H9 (cell line): ENCODE results near the gene LRP3. TPM values are rescaled to one million over a fixed set of nuclear protein-coding genes. Genes with fewer than 3 reads are reported as not detected.

Experiments used
- DNase-seq: peaks from one replicate; pipeline ENCODE4 v3.0.0-alpha.2; 2017
- H2AFZ ChIP-seq: one replicate; pipeline ENCODE4 v1.6.1; 2013; ENCODE audit warnings: mild to moderate bottlenecking, low read length, control low read depth, moderate library complexity
- H2AK5ac ChIP-seq: 2 replicates; pipeline ENCODE4 v1.6.1; 2013; ENCODE audit warnings: low read length, control low read depth, mixed read lengths; ENCODE audit not compliant: insufficient read length
- H2BK120ac ChIP-seq: one replicate; pipeline ENCODE4 v1.6.1; 2013; ENCODE audit warnings: low read depth, mild to moderate bottlenecking, low read length, control low read depth, inconsistent platforms; ENCODE audit not compliant: poor library complexity, severe bottlenecking
- H2BK12ac ChIP-seq: 2 replicates; pipeline ENCODE4 v1.6.1; 2013; ENCODE audit warnings: low read length, control low read depth, mixed read lengths, low read depth; ENCODE audit not compliant: insufficient read length
- H2BK15ac ChIP-seq: 2 replicates; pipeline ENCODE4 v1.6.1; 2013; ENCODE audit warnings: low read depth, low read length, control low read depth
- H2BK20ac ChIP-seq: one replicate; pipeline ENCODE4 v1.6.1; 2013; ENCODE audit warnings: low read depth, mild to moderate bottlenecking, low read length, control low read depth, inconsistent platforms; ENCODE audit not compliant: poor library complexity, severe bottlenecking
- H2BK5ac ChIP-seq: 2 replicates; pipeline ENCODE4 v1.6.1; 2013; ENCODE audit warnings: low read length, control low read depth, mixed read lengths; ENCODE audit not compliant: insufficient read length
- H3K14ac ChIP-seq: 2 replicates; pipeline ENCODE4 v1.6.1; 2013; ENCODE audit warnings: low read length, control low read depth; ENCODE audit not compliant: insufficient read depth
- H3K18ac ChIP-seq: 2 replicates; pipeline ENCODE4 v1.6.1; 2013; ENCODE audit warnings: low read depth, mild to moderate bottlenecking, mixed read lengths, low read length, control low read depth; ENCODE audit not compliant: insufficient read length
- H3K23ac ChIP-seq: 2 replicates; pipeline ENCODE4 v1.6.1; 2013; ENCODE audit warnings: low read length, control low read depth, mixed read lengths, low read depth; ENCODE audit not compliant: insufficient read length
- H3K23me2 ChIP-seq: 2 replicates; pipeline ENCODE4 v1.6.1; 2013; ENCODE audit warnings: low read depth, mild to moderate bottlenecking, mixed read lengths, low read length, control low read depth; ENCODE audit not compliant: insufficient read length, poor library complexity, severe bottlenecking
- H3K27ac ChIP-seq: 2 replicates; pipeline ENCODE4 v1.5.1; 2013; ENCODE audit warnings: low read length, control low read depth, mixed read lengths, low read depth; ENCODE audit not compliant: insufficient read length
- H3K27me3 ChIP-seq: 2 replicates; pipeline ENCODE4 v1.6.1; 2013; ENCODE audit warnings: low read length, control low read depth, inconsistent platforms; ENCODE audit not compliant: insufficient read depth
- H3K4ac ChIP-seq: 2 replicates; pipeline ENCODE4 v1.6.1; 2013; ENCODE audit warnings: low read depth, mild to moderate bottlenecking, control low read depth, inconsistent platforms, low read length, moderate library complexity
- H3K4me1 ChIP-seq: 2 replicates; pipeline ENCODE4 v1.6.1; 2013; ENCODE audit warnings: low read length, control low read depth, inconsistent platforms; ENCODE audit not compliant: insufficient read depth
- H3K4me2 ChIP-seq: 2 replicates; pipeline ENCODE4 v1.6.1; 2013; ENCODE audit warnings: low read length, control low read depth, mixed read lengths; ENCODE audit not compliant: insufficient read length, insufficient read depth
- H3K56ac ChIP-seq: 2 replicates; pipeline ENCODE4 v1.6.1; 2013; ENCODE audit warnings: low read depth, mild to moderate bottlenecking, mixed read lengths, low read length, control low read depth; ENCODE audit not compliant: insufficient read length
- H3K79me1 ChIP-seq: 2 replicates; pipeline ENCODE4 v1.6.1; 2013; ENCODE audit warnings: low read depth, mild to moderate bottlenecking, moderate library complexity, low read length, control low read depth, inconsistent platforms; ENCODE audit not compliant: insufficient read depth, poor library complexity, severe bottlenecking
- H3K79me2 ChIP-seq: 2 replicates; pipeline ENCODE4 v1.6.1; 2013; ENCODE audit warnings: low read length, control low read depth, inconsistent platforms; ENCODE audit not compliant: insufficient read depth
- H3K9ac ChIP-seq: 2 replicates; pipeline ENCODE4 v1.6.1; 2013; ENCODE audit warnings: low read length, control low read depth, mixed read lengths; ENCODE audit not compliant: insufficient read length; ENCODE audit errors: extremely low read depth
- H3K9me3 ChIP-seq: one replicate; pipeline ENCODE4 v1.6.1; 2013; ENCODE audit warnings: low read depth, low read length, inconsistent platforms; ENCODE audit not compliant: control insufficient read depth
- H3T11ph ChIP-seq: one replicate; pipeline ENCODE4 v1.6.1; 2013; ENCODE audit warnings: mild to moderate bottlenecking, low read length, control low read depth, inconsistent platforms
- H4K20me1 ChIP-seq: one replicate; pipeline ENCODE4 v1.6.1; 2013; ENCODE audit not compliant: control insufficient read depth, insufficient read length, insufficient read depth
- H4K5ac ChIP-seq: 2 replicates; pipeline ENCODE4 v1.6.1; 2013; ENCODE audit warnings: low read depth, mild to moderate bottlenecking, mixed read lengths, low read length, control low read depth; ENCODE audit not compliant: insufficient read length
- H4K8ac ChIP-seq: replicated peaks from 2 replicates; pipeline ENCODE4 v1.6.1; 2013; ENCODE audit warnings: low read length, control low read depth, mixed read lengths, low read depth; ENCODE audit not compliant: insufficient read length
- H4K91ac ChIP-seq: 2 replicates; pipeline ENCODE4 v1.6.1; 2013; ENCODE audit warnings: low read depth, mild to moderate bottlenecking, moderate library complexity, mixed read lengths, low read length, control low read depth; ENCODE audit not compliant: insufficient read length
- H3K27ac Mint-ChIP-seq, 3 experiments: 2 replicates in 2 of 3; 3 replicates in 1 of 3; pipeline ENCODE4 v1.8.0; 2020 to 2021; ENCODE audit warnings: mixed read lengths in 3 of 3, mild to moderate bottlenecking in 1 of 3, moderate library complexity in 1 of 3
- H3K27me3 Mint-ChIP-seq: 2 replicates; pipeline ENCODE4 v1.8.0; 2021; ENCODE audit warnings: low read depth, mild to moderate bottlenecking, moderate library complexity, mixed read lengths
- H3K36me3 Mint-ChIP-seq, 3 experiments: 2 replicates in 2 of 3; 3 replicates in 1 of 3; pipeline ENCODE4 v1.8.0; 2020 to 2021; ENCODE audit warnings: low read depth in 3 of 3, mixed read lengths in 3 of 3; ENCODE audit not compliant: insufficient read depth in 1 of 3
- H3K4me1 Mint-ChIP-seq, 2 experiments: 2 replicates each; pipeline ENCODE4 v1.8.0; 2020; ENCODE audit warnings: mixed read lengths in 2 of 2
- H3K4me3 Mint-ChIP-seq, 2 experiments: 2 replicates in 1 of 2; 3 replicates in 1 of 2; pipeline ENCODE4 v1.8.0; 2020 to 2021; ENCODE audit warnings: mild to moderate bottlenecking in 2 of 2, mixed read lengths in 2 of 2, moderate library complexity in 1 of 2
- H3K9me3 Mint-ChIP-seq, 2 experiments: 2 replicates in 1 of 2; 3 replicates in 1 of 2; pipeline ENCODE4 v1.8.0; 2020; ENCODE audit warnings: mild to moderate bottlenecking in 2 of 2, mixed read lengths in 2 of 2, moderate library complexity in 1 of 2
- CTCF ChIP-seq: fragments of 200-600 bp; sonication (generic); conservative IDR thresholded peaks from 3 replicates; pipeline ENCODE4 v1.8.0; 2021; ENCODE audit warnings: antibody characterized with exemption, mild to moderate bottlenecking
- WGBS: extraction: QIAGEN DNeasy Blood & Tissue Kit; methylation state at CpG from one replicate; pipeline ENCODE4 v1.1.7; 2013; ENCODE audit warnings: missing lambda C conversion rate, low lambda C conversion rate, mixed read lengths; ENCODE audit not compliant: insufficient read length; ENCODE audit errors: extremely low coverage; 5-methylcytosine and 5-hydroxymethylcytosine counted together
- total RNA-seq: library from RNA; stranded (reverse); gene quantifications from 2 replicates; pipeline ENCODE4 v1.2.1, GENCODE V29; 2021

The LRP3 gene
- total RNA-seq, 1 experiment from 2014 or later: 29.2 TPM

GRCh38 chr19:33176670-33177416 is 17.3 kb upstream of the LRP3 start:
- peak; percentile 98 for DNase-seq
- no peaks in the 10 kb centered on the region for H3K9me3 ChIP-seq
- no peak overlapping the region for H3K27ac ChIP-seq
- peaks cover 0 to 3% of the 10 kb centered on the region in 2 experiments; a peak in 3 of 5 replicates for H3K9me3 Mint-ChIP-seq
- H2BK20ac ChIP-seq: no peak overlapping the region
- H4K20me1 ChIP-seq: no peaks in the 10 kb centered on the region
- H3K79me1 ChIP-seq: no peaks in the 10 kb centered on the region
- H3K4me1 Mint-ChIP-seq: peaks cover 15 to 21% of the 10 kb centered on the region in 2 experiments
- H4K8ac ChIP-seq: no peak overlapping the region
- no peak overlapping the region for H4K91ac ChIP-seq
- H3K14ac ChIP-seq: 0 out of 2 replicates have a peak overlapping the region, but pooled peaks have one; percentile 33
- no peaks in the 10 kb centered on the region for H3K27me3 ChIP-seq
- peak overlapping the region; percentile 51 for H3K9ac ChIP-seq
- no peak for TF ChIP-seq CTCF
- no peak overlapping the region for H3T11ph ChIP-seq
- H3K36me3 Mint-ChIP-seq: peaks cover 0 to 7% (median 2%) of the 10 kb centered on the region in 3 experiments; a peak in 3 of 7 replicates
- H3K4ac ChIP-seq: no peak overlapping the region
- H3K4me1 ChIP-seq: no peaks in the 10 kb centered on the region
- no CpG with 5 or more reads among the region's 65 CpGs for WGBS
- H3K56ac ChIP-seq: no peak overlapping the region
- peak overlapping the region; percentile 94 to 96 for H3K4me3 Mint-ChIP-seq
- H3K27me3 Mint-ChIP-seq: peaks cover 17% of the 10 kb centered on the region
- no peak overlapping the region for H4K5ac ChIP-seq
- H3K23ac ChIP-seq: no peak overlapping the region
- peak overlapping the region; percentile 40 for H3K18ac ChIP-seq
- H3K27ac Mint-ChIP-seq: peak overlapping the region; percentile 61 to 96 (median 62); a peak in 5 of 7 replicates
- no peak overlapping the region for H2AFZ ChIP-seq
- H2AK5ac ChIP-seq: no peak overlapping the region
- H2BK15ac ChIP-seq: no peak overlapping the region
- peaks cover 5% of the 10 kb centered on the region for H3K23me2 ChIP-seq
- no peak overlapping the region for H2BK5ac ChIP-seq
- H3K79me2 ChIP-seq: no peaks in the 10 kb centered on the region
- peak overlapping the region; percentile 94 for H3K4me2 ChIP-seq
- no peak overlapping the region for H2BK12ac ChIP-seq
- H2BK120ac ChIP-seq: no peak overlapping the region
